Esophagus (tissue), 2 donors: ENCODE results near the gene SLC16A4. TPM values are rescaled to one million over a fixed set of nuclear protein-coding genes. Genes with fewer than 3 reads are reported as not detected.

Experiments used
- H3K27ac ChIP-seq, 2 donors: one replicate each; pipeline ENCODE4 v1.5.1; 2013; ENCODE audit warnings: low read depth in 2 of 2, mild to moderate bottlenecking in 2 of 2, inconsistent platforms in 1 of 2, low read length in 1 of 2, moderate library complexity in 1 of 2
- H3K27me3 ChIP-seq, 2 donors: one replicate each; pipeline ENCODE4 v1.6.1; 2013; ENCODE audit warnings: low read length in 2 of 2, control low read depth in 1 of 2, mild to moderate bottlenecking in 1 of 2; ENCODE audit not compliant: insufficient read depth in 2 of 2, control insufficient read depth in 1 of 2
- H3K36me3 ChIP-seq, 2 donors: one replicate each; pipeline ENCODE4 v1.6.1; 2013; ENCODE audit warnings: low read length in 1 of 2; ENCODE audit not compliant: control insufficient read depth in 2 of 2, insufficient read depth in 2 of 2
- H3K4me1 ChIP-seq, 2 donors: one replicate each; pipeline ENCODE4 v1.6.1; 2013; ENCODE audit warnings: low read length in 1 of 2; ENCODE audit not compliant: control insufficient read depth in 2 of 2, insufficient read depth in 2 of 2
- H3K4me3 ChIP-seq, 2 donors: one replicate each; pipeline ENCODE4 v1.5.1; 2013; ENCODE audit warnings: low read length in 2 of 2, mild to moderate bottlenecking in 2 of 2, low read depth in 1 of 2, moderate library complexity in 1 of 2
- H3K9me3 ChIP-seq, 2 donors: one replicate each; pipeline ENCODE4 v1.6.1; 2013; ENCODE audit warnings: mild to moderate bottlenecking in 2 of 2, low read depth in 1 of 2, low read length in 1 of 2, moderate library complexity in 1 of 2; ENCODE audit not compliant: control insufficient read depth in 2 of 2, insufficient read depth in 1 of 2
- WGBS, 2 donors: extraction: QIAGEN DNeasy Blood & Tissue Kit; methylation state at CpG; one replicate each; pipeline ENCODE4 v1.1.7; 2013; 5-methylcytosine and 5-hydroxymethylcytosine counted together
- polyA plus RNA-seq, 2 donors: library from polyadenylated mRNA; stranded (reverse); fragments of 200-250 nt; gene quantifications; one replicate each; pipeline ENCODE4 v1.2.3, GENCODE V29; 2013
- donor health status: healthy with polysubstance abuse.
- donor health status: Bipolar disorder and iron deficiency.

Gene SLC16A4
- polyA plus RNA-seq, 2 donors = 0.47 to 0.58 TPM

DNA sequence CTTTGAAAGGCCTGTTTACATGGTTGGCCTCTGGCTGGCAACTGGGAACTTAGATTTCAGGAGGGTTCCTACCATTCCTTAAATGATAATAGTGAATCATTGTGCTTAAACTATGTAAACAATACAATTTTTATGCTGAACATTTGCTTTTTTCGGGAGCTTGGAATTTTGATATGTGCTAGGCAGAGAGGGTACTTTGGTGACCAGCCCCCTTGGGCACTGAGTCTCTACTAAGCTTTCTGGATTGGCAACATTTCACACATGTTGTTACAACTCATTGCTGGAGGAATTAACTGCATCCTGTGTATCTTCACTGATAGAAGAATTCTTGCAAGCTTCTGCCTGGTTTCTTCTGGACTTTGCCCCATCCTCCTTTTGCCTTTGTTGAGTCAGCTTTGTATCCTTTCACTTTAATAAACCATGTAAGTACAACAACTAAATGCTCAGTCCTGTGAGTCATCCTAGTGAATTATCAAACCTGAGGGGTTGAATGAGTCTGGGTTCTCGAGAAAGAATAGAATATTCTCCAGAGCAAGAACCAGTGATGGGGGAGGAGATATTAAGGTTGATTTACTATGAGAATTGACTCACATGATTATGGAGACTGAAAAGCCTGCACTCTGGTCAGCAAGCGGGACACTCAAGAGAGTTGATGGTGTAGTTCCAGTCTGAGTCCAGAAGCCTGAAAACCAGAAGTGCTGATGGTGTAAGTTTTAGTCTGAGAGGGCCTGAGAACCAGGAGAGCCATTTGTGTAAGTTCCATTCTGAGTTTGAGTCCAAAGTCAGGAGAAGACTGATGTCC is 3.1 kb upstream of the SLC16A4 start:
- H3K27ac ChIP-seq = peak overlapping the region in 1 of 2 donors; percentile 13

DNA sequence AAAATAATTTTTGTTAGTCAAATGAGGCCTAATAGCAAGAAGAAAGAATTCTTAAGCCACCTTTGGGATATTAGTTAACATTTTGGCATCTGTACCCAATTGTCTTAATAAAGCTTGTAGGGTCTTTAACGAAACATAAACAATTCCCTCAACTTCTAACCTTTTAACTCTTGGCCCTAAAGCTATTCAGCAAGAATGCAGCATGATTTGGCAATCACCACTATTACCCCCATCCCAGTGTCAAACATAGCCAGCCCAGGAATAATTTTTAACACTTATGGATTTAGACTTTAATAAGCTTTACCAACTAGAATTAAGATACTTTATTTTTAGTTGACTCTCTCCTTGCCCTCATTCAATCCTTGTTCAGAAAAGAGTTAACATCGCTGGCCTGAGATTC is 2.5 kb upstream of the SLC16A4 start:
- Histone ChIP-seq H3K4me1 (peaks cover 0 to 2% of the 10 kb centered on the region in 2 donors), H3K27me3 (no peaks in the 10 kb centered on the region), H3K36me3 (peaks cover 0 to 2% of the 10 kb centered on the region in 2 donors), H3K27ac (no peak overlapping the region), H3K4me3 (no peak overlapping the region), H3K9me3 (no peaks in the 10 kb centered on the region)
- WGBS, 2 donors = 73 to 76% methylated on average over 2 of the region's 2 CpGs

More for the DNA sequence above, 3.1 kb upstream of the SLC16A4 start:
- no peaks in the 10 kb centered on the region for H3K9me3 ChIP-seq
- H3K36me3 ChIP-seq = peaks cover 0 to 2% of the 10 kb centered on the region in 2 donors
- no peak overlapping the region for H3K4me3 ChIP-seq
- no peaks in the 10 kb centered on the region for H3K27me3 ChIP-seq
- 57 to 58% methylated on average over 3 of the region's 3 CpGs for WGBS, 2 donors
- H3K4me1 ChIP-seq = peaks cover 0 to under 1% of the 10 kb centered on the region in 2 donors

DNA sequence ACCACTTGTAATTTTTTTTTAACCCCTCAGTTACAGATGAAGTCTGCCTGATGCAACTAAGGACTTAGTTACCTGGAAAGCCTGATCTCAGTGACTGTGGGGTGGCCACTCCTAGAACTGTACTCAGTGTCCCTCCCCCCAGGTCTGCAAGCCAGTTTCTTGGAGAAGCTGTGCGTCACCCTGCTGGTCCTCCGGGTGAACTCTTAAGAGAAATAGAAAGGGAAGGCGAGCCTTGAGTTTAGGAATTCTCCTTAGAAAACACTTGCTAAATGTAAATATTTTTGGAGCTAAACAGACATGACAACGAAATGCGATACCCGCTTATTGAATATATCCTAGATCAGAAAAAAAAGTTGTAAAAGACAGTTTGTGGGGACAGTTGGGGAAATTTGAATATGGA is 730 bp downstream of the SLC16A4 start:
- WGBS, 2 donors = 60 to 68% methylated on average over 6 of the region's 6 CpGs
- Histone ChIP-seq H3K9me3 (no peaks in the 10 kb centered on the region), H3K27ac (no peak overlapping the region), H3K27me3 (no peaks in the 10 kb centered on the region), H3K4me1 (peaks cover 0 to 2% of the 10 kb centered on the region in 2 donors), H3K36me3 (peaks cover under 1 to 4% of the 10 kb centered on the region in 2 donors), H3K4me3 (no peak overlapping the region)

DNA sequence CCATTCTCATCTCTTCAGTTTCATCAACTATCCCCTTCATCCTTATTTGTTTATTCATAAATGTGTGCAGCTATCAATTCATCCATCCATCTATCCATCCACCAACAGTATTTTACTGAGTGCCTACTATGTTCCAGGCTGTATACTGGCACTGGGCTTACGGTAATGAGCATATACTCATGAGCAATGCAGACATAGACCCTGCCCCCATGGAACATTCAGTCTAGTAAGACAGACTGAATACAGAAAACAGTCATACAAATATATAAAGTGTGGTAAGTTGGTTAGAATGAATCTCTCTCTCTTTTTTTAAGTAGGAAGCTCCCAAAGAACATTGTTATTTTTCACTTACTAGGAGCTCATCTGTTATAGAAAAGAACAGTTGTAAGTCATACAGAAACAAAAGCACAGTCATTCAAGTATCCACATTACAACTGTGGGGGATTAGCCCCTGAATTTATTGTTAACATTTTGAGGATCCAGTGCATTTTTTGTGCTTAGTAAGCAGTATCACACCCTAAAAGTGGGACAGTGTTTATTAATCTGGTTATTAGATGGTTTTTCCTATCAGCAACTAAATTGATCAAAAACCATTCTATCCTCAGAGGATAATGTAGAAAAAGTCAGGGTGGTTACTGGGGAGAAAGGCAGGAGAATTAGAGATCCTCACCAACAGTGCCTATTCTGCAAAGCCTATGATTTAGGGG is 3.6 kb downstream of the SLC16A4 start:
- Histone ChIP-seq H3K9me3 (no peaks in the 10 kb centered on the region), H3K36me3 (peaks cover 0 to 4% of the 10 kb centered on the region in 2 donors), H3K4me1 (peaks cover 0 to 2% of the 10 kb centered on the region in 2 donors), H3K4me3 (no peak overlapping the region), H3K27ac (no peak overlapping the region), H3K27me3 (no peaks in the 10 kb centered on the region)
- WGBS, 2 donors = 95 to 98% methylated on average over 1 of the region's 1 CpG

DNA sequence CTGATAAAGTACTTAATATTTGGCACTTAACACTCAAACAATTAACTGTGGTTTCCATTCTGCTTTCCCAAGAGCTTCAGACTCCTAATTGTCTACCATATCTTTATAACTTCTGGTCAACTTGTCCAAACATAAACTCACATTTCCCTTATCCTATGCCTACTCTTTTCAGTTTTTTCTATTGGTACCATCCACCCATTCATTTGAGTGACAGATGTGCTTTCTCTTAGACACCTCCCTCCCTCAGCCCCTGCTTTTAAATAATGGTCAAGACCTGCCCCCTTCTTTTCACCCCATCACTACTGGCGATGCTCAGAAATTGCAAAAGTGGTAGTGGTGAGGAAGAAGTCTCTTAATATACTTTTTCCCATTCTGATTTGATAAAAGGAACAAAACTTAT is 5.5 kb downstream of the SLC16A4 start:
- 96 to 98% methylated on average over 1 of the region's 1 CpG for WGBS, 2 donors
- H3K27ac ChIP-seq = no peak overlapping the region

DNA sequence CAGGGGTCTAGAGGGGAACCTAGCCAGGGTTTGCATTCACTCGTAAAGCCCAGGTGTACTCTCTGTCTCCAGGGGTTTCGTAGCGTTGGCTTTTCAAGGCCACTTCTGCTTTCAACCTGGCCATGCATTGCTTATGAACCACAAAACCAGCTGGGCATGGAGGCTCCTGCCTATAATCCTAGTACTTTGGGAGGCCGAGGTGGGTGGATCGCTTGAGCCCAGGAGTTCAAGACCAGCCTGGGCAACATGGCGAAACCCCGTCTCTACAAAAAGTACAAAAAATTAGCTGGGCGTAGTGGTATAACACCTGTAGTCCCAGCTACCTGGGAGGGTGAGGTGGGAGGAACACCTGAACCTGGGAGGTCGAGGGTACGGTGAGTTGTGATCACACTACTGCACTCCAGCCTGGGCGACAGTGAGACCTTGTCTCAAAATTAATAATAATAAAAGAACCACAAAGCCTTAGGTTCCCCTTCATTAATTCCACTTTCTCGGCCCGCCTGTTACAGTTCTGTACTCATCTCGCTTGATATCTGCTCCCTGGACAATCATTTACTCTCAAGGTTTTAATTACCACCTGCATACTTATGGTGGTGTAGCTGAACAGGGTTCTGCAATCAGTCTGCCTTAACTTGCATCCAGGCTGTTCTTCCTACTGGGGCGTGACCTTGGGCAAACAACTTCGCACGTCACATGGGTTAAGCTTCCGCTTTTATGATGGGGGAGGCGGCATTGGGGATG is 6.1 kb downstream of the SLC16A4 start:
- WGBS, 2 donors = 83 to 94% methylated on average over 19 of the region's 19 CpGs
- Histone ChIP-seq H3K4me1 (peaks cover 0 to 2% of the 10 kb centered on the region in 2 donors), H3K27ac (no peak overlapping the region), H3K4me3 (no peak overlapping the region), H3K9me3 (no peaks in the 10 kb centered on the region), H3K36me3 (peaks cover 0 to 4% of the 10 kb centered on the region in 2 donors), H3K27me3 (no peaks in the 10 kb centered on the region)

More for the DNA sequence above, 5.5 kb downstream of the SLC16A4 start:
- Histone ChIP-seq H3K36me3 (peaks cover 0 to 4% of the 10 kb centered on the region in 2 donors), H3K9me3 (no peaks in the 10 kb centered on the region), H3K4me1 (peaks cover 0 to 2% of the 10 kb centered on the region in 2 donors), H3K4me3 (no peak overlapping the region), H3K27me3 (no peaks in the 10 kb centered on the region)

DNA sequence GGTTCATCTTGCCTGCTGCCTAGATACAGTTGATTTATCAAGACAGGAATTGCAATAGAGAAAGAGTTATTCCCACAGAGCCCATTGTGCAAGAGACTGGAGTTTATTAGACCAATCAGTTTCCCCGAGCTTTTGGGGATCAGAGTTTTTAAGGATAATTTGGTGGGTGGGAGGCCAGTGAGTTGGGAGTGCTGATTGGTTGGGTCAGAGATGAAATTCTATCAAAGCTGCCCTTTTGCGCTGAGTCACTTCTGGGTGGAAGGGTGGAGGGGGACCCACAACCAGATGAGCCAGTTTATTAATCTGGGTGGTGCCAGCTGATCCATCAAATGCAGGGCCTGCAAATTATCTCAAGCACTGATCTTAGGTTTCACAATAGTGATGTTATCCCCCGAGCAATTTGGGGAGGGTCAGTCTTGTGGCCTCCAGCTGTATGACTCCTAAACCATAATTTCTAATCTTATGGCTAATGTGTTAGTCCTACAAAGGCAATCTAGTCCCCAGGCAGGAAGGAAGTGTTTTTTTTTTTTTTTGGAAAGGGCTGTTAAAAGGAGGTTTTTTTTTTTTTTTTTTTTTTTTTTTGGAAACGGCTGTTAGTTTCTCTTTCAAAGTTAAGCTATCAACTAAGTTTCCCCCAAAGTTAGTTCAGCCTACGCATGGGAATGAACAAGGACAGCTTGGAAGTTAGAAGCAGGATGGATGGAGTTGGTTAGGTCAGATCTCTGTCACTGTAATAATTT is 7.4 kb downstream of the SLC16A4 start:
- Histone ChIP-seq H3K9me3 (no peaks in the 10 kb centered on the region), H3K27ac (no peak overlapping the region), H3K4me1 (no peaks in the 10 kb centered on the region), H3K27me3 (no peaks in the 10 kb centered on the region), H3K36me3 (peaks cover 0 to 4% of the 10 kb centered on the region in 2 donors), H3K4me3 (no peak overlapping the region)
- whole genome bisulfite sequencing, 2 donors = 63 to 73% methylated on average over 5 of the region's 5 CpGs

DNA sequence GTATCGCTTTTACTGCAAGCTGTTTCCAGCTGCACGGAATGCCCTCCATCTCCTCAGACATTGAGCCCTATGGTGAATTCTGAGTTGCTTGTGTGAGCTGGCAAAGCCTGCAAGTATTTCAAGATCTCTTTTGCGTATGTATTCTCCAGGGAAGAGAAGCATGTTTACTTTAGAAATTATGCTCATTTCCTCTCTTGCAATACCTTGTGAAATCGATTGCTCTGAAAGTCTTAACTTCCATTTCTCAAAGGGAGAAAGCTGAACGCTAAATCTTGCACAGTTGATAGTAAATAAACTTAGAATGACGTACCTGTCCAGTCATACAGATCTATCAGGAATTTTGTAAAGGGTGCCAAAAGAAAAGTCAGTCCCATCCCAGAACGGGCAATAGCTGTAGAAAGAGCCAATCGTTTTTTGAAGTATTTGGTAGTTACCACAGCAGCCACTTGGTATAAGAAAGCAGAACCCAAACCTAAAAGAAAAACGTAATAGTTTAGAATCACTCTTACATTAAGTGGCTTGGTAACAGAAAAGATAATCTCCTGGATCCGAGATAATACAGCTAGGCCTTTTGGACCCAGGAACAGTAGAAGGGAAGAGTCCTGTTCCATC is 10.0 kb downstream of the SLC16A4 start:
- 77 to 78% methylated on average over 10 of the region's 10 CpGs for WGBS, 2 donors
- no peak overlapping the region for H3K4me3 ChIP-seq
- no peaks in the 10 kb centered on the region for H3K27me3 ChIP-seq
- no peak overlapping the region for H3K27ac ChIP-seq
- no peaks in the 10 kb centered on the region for H3K4me1 ChIP-seq
- H3K36me3 ChIP-seq = peaks cover 0 to 3% of the 10 kb centered on the region in 2 donors
- H3K9me3 ChIP-seq = no peaks in the 10 kb centered on the region
